Lower lobe of right lung (tissue), 2 donors: Measurements from ENCODE around the gene EMX2. TPM values are rescaled to one million over a fixed set of nuclear protein-coding genes. Genes with fewer than 3 reads are reported as not detected.

ENCODE experiments used
- ATAC-seq, 2 donors: fragments of 200-7000 bp; cut with Tn5 transposase; one replicate each; pipeline ENCODE4 v1.9.1; 2020 to 2022; ENCODE audit warnings: mild to moderate bottlenecking in 2 of 2, moderate library complexity in 2 of 2
- DNase-seq: peaks from one replicate; pipeline ENCODE4 v3.0.0-alpha.2; 2020
- H3K27ac ChIP-seq: fragments of 200-600 bp; one replicate; pipeline ENCODE4 v1.8.0; 2022
- H3K27me3 ChIP-seq: fragments of 200-600 bp; one replicate; pipeline ENCODE4 v1.8.0; 2022; ENCODE audit warnings: low read depth
- H3K36me3 ChIP-seq: fragments of 200-600 bp; one replicate; pipeline ENCODE4 v1.8.0; 2022; ENCODE audit warnings: mild to moderate bottlenecking
- H3K4me1 ChIP-seq: fragments of 200-600 bp; one replicate; pipeline ENCODE4 v1.8.0; 2022
- H3K4me3 ChIP-seq: fragments of 200-600 bp; one replicate; pipeline ENCODE4 v1.8.0; 2022; ENCODE audit warnings: mild to moderate bottlenecking
- H3K9me3 ChIP-seq: fragments of 200-600 bp; one replicate; pipeline ENCODE4 v1.8.0; 2022
- intact Hi-C: fragments of 100-400 bp; cut with DNase I; formaldehyde crosslinking; loops from one replicate; pipeline ENCODE4 v1.11.0; 2022
- total RNA-seq: library from RNA; stranded (reverse); fragmentation: NEBNext Ultra II Directional; extraction: Animal tissue kit (Norgen Biotek cat#: 25700); gene quantifications from one replicate; pipeline ENCODE4 v1.2.1, GENCODE V29; 2021
- TF ChIP-seq, protein P1 (sequence below): fragments of 200-600 bp; IDR thresholded peaks from one replicate; pipeline ENCODE4 v1.8.0; 2022; ENCODE audit warnings: antibody characterized with exemption, mild to moderate bottlenecking
- donor health status: DM: no; HTN: yes; CAD: no; lungs with severe emphysema.

EMX2 gene
- total RNA-seq, 1 donor from 2014 or later, result not detected

GRCh38 chr10:117532451-117533107, 10.0 kb upstream of the EMX2 start:
- peaks cover 94% of the 10 kb centered on the region for H3K27me3 ChIP-seq
- DNase-seq (no peak), ATAC-seq (no peak)
- no peak overlapping the region for H3K4me3 ChIP-seq
- no peaks in the 10 kb centered on the region for H3K9me3 ChIP-seq
- TF ChIP-seq, protein P1, sequence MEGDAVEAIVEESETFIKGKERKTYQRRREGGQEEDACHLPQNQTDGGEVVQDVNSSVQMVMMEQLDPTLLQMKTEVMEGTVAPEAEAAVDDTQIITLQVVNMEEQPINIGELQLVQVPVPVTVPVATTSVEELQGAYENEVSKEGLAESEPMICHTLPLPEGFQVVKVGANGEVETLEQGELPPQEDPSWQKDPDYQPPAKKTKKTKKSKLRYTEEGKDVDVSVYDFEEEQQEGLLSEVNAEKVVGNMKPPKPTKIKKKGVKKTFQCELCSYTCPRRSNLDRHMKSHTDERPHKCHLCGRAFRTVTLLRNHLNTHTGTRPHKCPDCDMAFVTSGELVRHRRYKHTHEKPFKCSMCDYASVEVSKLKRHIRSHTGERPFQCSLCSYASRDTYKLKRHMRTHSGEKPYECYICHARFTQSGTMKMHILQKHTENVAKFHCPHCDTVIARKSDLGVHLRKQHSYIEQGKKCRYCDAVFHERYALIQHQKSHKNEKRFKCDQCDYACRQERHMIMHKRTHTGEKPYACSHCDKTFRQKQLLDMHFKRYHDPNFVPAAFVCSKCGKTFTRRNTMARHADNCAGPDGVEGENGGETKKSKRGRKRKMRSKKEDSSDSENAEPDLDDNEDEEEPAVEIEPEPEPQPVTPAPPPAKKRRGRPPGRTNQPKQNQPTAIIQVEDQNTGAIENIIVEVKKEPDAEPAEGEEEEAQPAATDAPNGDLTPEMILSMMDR, result no peak
- no peak overlapping the region for H3K27ac ChIP-seq
- peaks cover 22% of the 10 kb centered on the region for H3K4me1 ChIP-seq
- intact Hi-C loops, result no loop called here
- H3K36me3 ChIP-seq, result no peaks in the 10 kb centered on the region

- DNase-seq, result no peak
- no peaks in the 10 kb centered on the region for H3K9me3 ChIP-seq
- intact Hi-C loops, result no loop called here
- ATAC-seq, result no peak
- H3K4me1 ChIP-seq, result peaks cover 29% of the 10 kb centered on the region
- no peak overlapping the region for H3K4me3 ChIP-seq
- H3K27me3 ChIP-seq, result peaks cover 97% of the 10 kb centered on the region
- no peak overlapping the region for H3K27ac ChIP-seq
- H3K36me3 ChIP-seq, result no peaks in the 10 kb centered on the region
- TF ChIP-seq, protein P1, result no peak
These were observed 8.9 kb upstream of the EMX2 start for GRCh38 chr10:117533507-117534281.

DNA sequence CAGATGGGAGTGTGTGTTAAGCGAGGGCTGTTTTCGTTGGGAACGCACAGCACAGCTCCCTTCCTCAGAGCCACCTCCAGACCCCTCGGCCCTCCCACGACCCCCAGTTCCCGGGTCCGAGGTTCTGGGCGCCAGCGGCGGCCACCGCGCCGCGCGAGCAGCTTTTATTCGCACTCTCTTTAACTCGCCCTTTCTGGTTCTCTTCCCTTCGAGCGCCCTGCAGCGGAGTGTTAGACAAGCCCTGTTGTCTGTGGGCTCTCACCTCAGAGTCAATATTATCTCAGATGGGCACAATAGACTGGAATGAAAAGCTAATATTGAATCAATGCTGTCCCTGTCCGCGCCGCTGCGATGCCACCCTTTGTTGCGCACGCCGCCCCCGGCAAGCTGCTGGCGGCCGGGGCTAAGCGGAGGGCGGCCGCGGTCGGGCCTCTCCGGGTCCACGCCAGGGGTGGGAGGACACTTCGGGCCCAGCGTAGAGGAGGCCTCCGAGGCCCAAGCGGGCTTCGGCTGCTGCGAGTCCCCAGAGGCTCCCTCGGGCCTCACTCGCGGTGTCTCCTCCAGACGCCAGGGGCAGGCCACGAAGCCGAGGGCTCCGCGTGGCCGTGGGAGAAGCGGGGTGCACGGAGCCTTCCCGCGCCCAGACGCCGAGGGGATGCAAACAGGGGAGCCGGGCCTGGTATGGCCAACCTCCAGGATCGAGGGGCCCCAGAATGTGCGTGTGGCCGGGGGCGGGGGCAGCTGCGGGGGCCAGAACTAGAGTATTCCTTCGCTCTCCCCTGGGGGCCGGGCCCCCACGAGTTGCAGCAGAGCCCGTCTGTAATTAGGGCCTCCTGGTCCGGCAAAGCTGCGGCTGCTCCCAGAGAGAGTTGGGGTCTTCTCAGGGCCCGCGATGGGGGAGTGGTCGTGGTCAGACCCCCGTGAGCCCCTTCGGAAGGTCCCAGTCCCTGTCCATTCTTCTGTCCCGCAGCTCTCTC, 7.9 kb upstream of the EMX2 start:
- peak overlapping the region; percentile 28 for H3K4me3 ChIP-seq

GRCh38 chr10:117535298-117536071, 7.1 kb upstream of the EMX2 start:
- Histone ChIP-seq H3K4me1 (peaks cover 29% of the 10 kb centered on the region), H3K27me3 (peaks cover 99% of the 10 kb centered on the region), H3K4me3 (peak overlapping the region; percentile 28), H3K9me3 (no peaks in the 10 kb centered on the region), H3K27ac (no peak overlapping the region), H3K36me3 (no peaks in the 10 kb centered on the region)
- ATAC-seq, result peak in 1 of 2 donors; percentile 23
- TF ChIP-seq, protein P1, result no peak
- DNase-seq, result no peak
- intact Hi-C loops, result no loop called here

More for the DNA sequence above, 7.9 kb upstream of the EMX2 start:
- Histone ChIP-seq H3K27ac (no peak overlapping the region), H3K4me1 (peaks cover 29% of the 10 kb centered on the region), H3K9me3 (no peaks in the 10 kb centered on the region), H3K27me3 (peaks cover 98% of the 10 kb centered on the region), H3K36me3 (no peaks in the 10 kb centered on the region)
- DNase-seq (no peak), ATAC-seq (no peak)
- TF ChIP-seq, protein P1, result no peak
- intact Hi-C loops, result no loop called here
